Astrocyte of the spinal cord (primary cell): Measurements from ENCODE around the gene SHROOM3.
A peak's percentile ranks its signal among the peaks of the same experiment; 100 is the strongest.

Experiments used
- DNase-seq: peaks from one replicate; pipeline ENCODE4 v3.0.0; 2011; ENCODE audit warnings: low read depth, low spot score
- H3K4me3 ChIP-seq: 2 replicates; pipeline ENCODE4 v1.5.1; 2011; ENCODE audit warnings: low read depth, mild to moderate bottlenecking, low read length, moderate library complexity
- in situ Hi-C: cut with HindIII; loops from 2 replicates; pipeline ENCODE4 v1.10.0; 2017; ENCODE audit warnings: low sequenced_read_pairs
- TF ChIP-seq, protein P1 (sequence below): IDR thresholded peaks from 2 replicates; pipeline ENCODE4 v1.5.1; 2012; ENCODE audit warnings: low read depth, mild to moderate bottlenecking, low read length, inconsistent platforms

SHROOM3 gene

DNA sequence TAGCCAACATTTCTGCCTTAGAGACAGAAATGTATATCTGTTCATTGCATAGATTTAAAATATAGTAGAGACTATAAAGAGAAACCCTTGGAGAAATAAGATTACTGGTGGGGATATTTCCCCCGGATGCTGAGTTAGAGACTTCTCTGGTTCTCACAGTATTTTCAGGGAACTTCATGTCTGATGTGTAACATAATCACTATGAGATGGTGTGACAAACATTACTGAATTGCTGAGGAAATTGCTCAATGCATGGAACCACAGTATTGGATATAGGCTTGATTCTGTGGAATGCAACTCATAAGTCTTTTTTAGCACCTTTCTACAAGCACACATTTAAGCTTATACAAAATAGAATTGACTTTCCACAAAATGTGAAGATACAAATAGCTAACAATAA lies 310.2 kb downstream of the SHROOM3 start:
- no peak for DNase-seq
- in situ Hi-C loops: no loop called here
- no peak overlapping the region for H3K4me3 ChIP-seq
- TF ChIP-seq, protein P1, sequence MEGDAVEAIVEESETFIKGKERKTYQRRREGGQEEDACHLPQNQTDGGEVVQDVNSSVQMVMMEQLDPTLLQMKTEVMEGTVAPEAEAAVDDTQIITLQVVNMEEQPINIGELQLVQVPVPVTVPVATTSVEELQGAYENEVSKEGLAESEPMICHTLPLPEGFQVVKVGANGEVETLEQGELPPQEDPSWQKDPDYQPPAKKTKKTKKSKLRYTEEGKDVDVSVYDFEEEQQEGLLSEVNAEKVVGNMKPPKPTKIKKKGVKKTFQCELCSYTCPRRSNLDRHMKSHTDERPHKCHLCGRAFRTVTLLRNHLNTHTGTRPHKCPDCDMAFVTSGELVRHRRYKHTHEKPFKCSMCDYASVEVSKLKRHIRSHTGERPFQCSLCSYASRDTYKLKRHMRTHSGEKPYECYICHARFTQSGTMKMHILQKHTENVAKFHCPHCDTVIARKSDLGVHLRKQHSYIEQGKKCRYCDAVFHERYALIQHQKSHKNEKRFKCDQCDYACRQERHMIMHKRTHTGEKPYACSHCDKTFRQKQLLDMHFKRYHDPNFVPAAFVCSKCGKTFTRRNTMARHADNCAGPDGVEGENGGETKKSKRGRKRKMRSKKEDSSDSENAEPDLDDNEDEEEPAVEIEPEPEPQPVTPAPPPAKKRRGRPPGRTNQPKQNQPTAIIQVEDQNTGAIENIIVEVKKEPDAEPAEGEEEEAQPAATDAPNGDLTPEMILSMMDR: no peak

DNA sequence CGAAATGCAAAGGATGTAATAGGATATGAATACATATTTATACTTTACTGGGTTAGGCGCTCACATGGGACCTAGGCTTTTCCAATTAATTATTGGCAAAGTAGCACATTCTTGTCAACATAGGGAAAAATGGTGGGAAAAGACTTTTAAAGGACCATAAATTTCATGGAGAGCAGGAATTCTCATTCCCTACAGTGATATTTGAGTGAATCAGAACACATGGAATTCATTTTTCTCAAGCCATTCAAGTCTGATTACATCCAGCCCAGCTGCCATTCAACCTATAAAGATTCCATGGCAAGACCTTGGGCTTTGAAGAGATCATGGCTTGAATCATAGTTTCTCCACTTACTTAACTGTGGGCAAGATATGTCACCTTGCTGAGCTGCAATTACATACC lies 312.5 kb downstream of the SHROOM3 start:
- no peak overlapping the region for H3K4me3 ChIP-seq
- DNase-seq: no peak
- in situ Hi-C loops: no loop called here
- TF ChIP-seq, protein P1: no peak

DNA sequence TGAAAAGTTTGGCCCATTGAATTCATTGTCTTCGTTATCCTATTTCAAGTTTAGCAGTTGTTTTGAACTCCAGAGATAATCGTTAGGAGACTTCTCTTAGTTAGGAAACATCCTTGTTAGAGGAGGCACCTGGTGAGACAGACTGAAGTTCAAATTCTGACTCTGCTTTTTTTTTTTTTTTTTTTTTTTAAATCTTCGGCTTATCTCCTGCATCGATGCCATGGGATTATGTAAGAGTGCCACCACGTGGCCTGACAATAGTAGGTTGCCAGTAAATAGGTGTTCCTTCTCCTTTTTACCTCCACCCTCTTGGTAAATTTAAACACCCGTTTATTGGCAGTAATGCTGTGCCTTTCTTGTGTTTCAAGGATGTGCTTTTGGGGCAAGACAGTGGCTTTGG lies 313.6 kb downstream of the SHROOM3 start:
- no peak overlapping the region for H3K4me3 ChIP-seq
- in situ Hi-C loops: no loop called here
- peak; percentile 62 for DNase-seq
- TF ChIP-seq, protein P1: peak; percentile 42

DNA sequence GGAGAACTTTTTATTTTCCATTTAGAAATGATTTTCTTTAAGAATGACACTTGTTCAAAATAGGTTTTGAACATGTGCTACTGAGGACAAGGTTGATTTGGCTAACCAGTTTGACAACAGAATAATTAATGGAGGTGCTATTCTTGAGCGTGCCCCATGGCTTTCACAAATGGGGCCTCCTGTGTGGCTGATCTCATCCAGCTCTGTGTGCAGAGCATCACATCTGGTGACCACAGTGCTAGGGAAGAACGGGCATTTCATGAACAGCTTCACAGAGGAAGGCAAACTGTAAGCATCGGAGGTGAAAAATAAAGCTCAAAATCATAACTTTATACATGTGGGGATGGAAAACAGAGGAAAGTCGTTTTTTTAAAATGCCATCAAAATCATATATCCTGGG lies 314.3 kb downstream of the SHROOM3 start:
- no peak overlapping the region for H3K4me3 ChIP-seq
- TF ChIP-seq, protein P1: no peak
- in situ Hi-C loops: no loop called here
- no peak for DNase-seq

GRCh38 chr4:76750716-76751115 lies 315.7 kb downstream of the SHROOM3 start:
- no peak overlapping the region for H3K4me3 ChIP-seq
- in situ Hi-C loops: no loop called here
- TF ChIP-seq, protein P1: no peak
- DNase-seq: no peak

GRCh38 chr4:76751612-76752343 lies 316.7 kb downstream of the SHROOM3 start:
- TF ChIP-seq, protein P1: no peak
- in situ Hi-C loops: no loop called here
- H3K4me3 ChIP-seq: no peak overlapping the region
- DNase-seq: no peak
